IPS-20b (cell line): ENCODE data around the gene CALCOCO2.

ENCODE experiments used
- H3K27ac ChIP-seq: one replicate; pipeline ENCODE4 v1.5.1; 2013; ENCODE audit warnings: low read length
- H3K27me3 ChIP-seq: 2 replicates; pipeline ENCODE4 v1.6.1; 2013; ENCODE audit warnings: mild to moderate bottlenecking, low read length, inconsistent platforms; ENCODE audit not compliant: insufficient read depth
- H3K36me3 ChIP-seq: 2 replicates; pipeline ENCODE4 v1.6.1; 2013; ENCODE audit warnings: low read depth, mild to moderate bottlenecking, inconsistent platforms, low read length, moderate library complexity; ENCODE audit not compliant: insufficient read depth
- H3K4me1 ChIP-seq: 2 replicates; pipeline ENCODE4 v1.6.1; 2013; ENCODE audit warnings: mild to moderate bottlenecking, control low read depth, inconsistent platforms, low read length, moderate library complexity; ENCODE audit not compliant: insufficient read depth
- H3K4me3 ChIP-seq: 2 replicates; pipeline ENCODE4 v1.5.1; 2013; ENCODE audit warnings: mild to moderate bottlenecking, low read length, inconsistent platforms
- H3K9ac ChIP-seq: 2 replicates; pipeline ENCODE4 v1.6.1; 2013; ENCODE audit warnings: low read depth, mild to moderate bottlenecking, inconsistent platforms, low read length, moderate library complexity
- H3K9me3 ChIP-seq: 2 replicates; pipeline ENCODE4 v1.6.1; 2013; ENCODE audit warnings: mild to moderate bottlenecking, low read depth, low read length, inconsistent platforms; ENCODE audit not compliant: insufficient read depth

Gene CALCOCO2

DNA sequence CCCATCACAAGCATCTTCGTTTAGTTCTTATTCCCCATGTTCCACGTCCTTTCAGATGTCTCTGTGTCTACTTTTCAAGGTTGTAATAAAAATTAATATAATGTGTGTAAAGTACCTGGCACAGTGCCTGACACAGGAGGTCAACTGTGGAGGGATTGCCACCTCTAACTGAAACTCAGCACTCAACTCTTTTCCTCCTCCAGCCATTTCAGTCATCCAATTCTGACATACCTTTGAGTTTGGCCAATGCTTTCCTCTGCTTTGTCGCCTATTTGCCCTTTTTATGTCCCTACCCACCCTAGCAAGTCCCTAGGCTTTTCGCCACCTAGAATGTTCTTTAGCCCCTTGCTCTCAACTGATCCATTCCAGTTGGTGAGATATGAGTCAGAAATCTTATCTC, 78.9 kb downstream of the CALCOCO2 start:
- peaks cover 7% of the 10 kb centered on the region; the same call in 1 of the 2 replicates for H3K4me1 ChIP-seq
- H3K9ac ChIP-seq: peak overlapping the region; percentile 92; the same call in 1 of the 2 replicates
- H3K27me3 ChIP-seq: no peaks in the 10 kb centered on the region
- H3K27ac ChIP-seq: no peak overlapping the region
- H3K9me3 ChIP-seq: no peaks in the 10 kb centered on the region
- peaks cover 51% of the 10 kb centered on the region for H3K36me3 ChIP-seq
- H3K4me3 ChIP-seq: peak overlapping the region; percentile 100

DNA sequence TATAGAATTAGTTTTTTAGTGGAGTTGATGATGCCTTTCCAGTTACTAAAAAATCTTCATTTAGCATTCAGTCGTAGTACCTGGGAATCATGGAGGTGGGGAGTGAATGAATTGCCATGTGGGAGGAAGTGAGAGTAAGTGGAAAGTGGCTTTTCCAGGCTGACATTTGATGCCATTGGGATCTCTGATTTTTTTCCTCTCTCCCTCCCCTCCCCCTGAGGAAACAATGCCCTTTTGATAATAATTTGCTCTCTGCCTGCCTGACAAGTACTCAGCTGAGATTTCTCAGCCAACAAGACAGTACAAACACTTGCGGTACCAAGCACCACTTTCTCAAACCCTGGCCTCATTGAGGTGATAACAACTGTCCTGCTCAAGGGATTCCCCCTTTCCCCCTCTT, 79.5 kb downstream of the CALCOCO2 start:
- H3K27me3 ChIP-seq: no peaks in the 10 kb centered on the region
- peak overlapping the region; percentile 92; the same call in 1 of the 2 replicates for H3K9ac ChIP-seq
- no peaks in the 10 kb centered on the region for H3K9me3 ChIP-seq
- H3K4me3 ChIP-seq: peak overlapping the region; percentile 100
- H3K4me1 ChIP-seq: peaks cover 7% of the 10 kb centered on the region; the same call in 1 of the 2 replicates
- H3K27ac ChIP-seq: no peak overlapping the region
- H3K36me3 ChIP-seq: peaks cover 57% of the 10 kb centered on the region

DNA sequence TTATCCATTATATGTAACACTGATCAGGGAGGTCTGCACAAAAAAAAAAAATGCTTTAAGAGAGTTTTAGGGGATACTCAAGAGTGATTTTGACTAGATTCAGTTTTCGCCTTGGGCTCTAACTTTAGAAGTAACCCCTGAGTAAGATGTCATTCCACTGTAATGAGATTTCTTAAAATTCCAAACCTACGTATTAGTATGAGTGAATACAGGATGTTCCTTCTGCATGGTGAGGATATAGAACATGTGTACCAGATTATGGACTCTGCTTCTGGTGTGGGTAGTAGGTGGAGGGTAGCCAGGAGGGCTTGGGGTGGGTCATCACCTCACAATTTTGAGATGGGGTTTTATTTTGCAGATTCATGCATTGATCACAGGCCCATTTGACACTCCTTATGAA, 81.6 kb downstream of the CALCOCO2 start:
- no peaks in the 10 kb centered on the region for H3K9me3 ChIP-seq
- no peak overlapping the region for H3K4me3 ChIP-seq
- H3K27me3 ChIP-seq: no peaks in the 10 kb centered on the region
- no peak overlapping the region for H3K27ac ChIP-seq
- H3K36me3 ChIP-seq: peaks cover 77% of the 10 kb centered on the region
- no peak overlapping the region for H3K9ac ChIP-seq
- peaks cover 7% of the 10 kb centered on the region; the same call in 1 of the 2 replicates for H3K4me1 ChIP-seq
